H1 (cell line): Measurements from ENCODE around the gene THRB. TPM values are rescaled to one million over a fixed set of nuclear protein-coding genes. Genes with fewer than 3 reads are reported as not detected.

Source experiments
- CTCF ChIA-PET: fragments of 300-600 bp; sonication (Branson Sonifier 250); formaldehyde crosslinking; loops from one replicate; lab custom pipeline; 2021; ENCODE audit not compliant: partially characterized antibody; lab: Charles Lee
- POLR2A ChIA-PET: fragments of 300-600 bp; sonication (Branson Sonifier 250); formaldehyde crosslinking; loops from one replicate; lab custom pipeline; 2021; ENCODE audit warnings: inconsistent platforms; ENCODE audit not compliant: partially characterized antibody; lab: Charles Lee
- DNase-seq, 2 experiments: peaks; one replicate each; pipeline versions ENCODE4 v3.0.0 to v3.0.0-alpha.2; 2010 to 2022; ENCODE audit warnings: low spot score in 2 of 2, low read depth in 1 of 2, mixed read lengths in 1 of 2
- FAIRE-seq: peaks from 2 replicates; lab custom pipeline; 2011; peaks lifted over from hg19 to GRCh38; lab: Jason Lieb, UNC
- H2AFZ ChIP-seq: 2 replicates; pipeline ENCODE4 v1.8.1; 2012; ENCODE audit warnings: low read length, inconsistent platforms
- H2AK5ac ChIP-seq: 2 replicates; pipeline ENCODE4 v1.6.1; 2013; ENCODE audit warnings: low read depth, low read length
- H2BK120ac ChIP-seq: replicated peaks from 2 replicates; pipeline ENCODE3; 2013; ENCODE audit warnings: low read depth, low read length, inconsistent platforms
- H2BK12ac ChIP-seq: 2 replicates; pipeline ENCODE4 v1.6.1; 2013; ENCODE audit warnings: low read depth, low read length
- H2BK15ac ChIP-seq: 2 replicates; pipeline ENCODE4 v1.6.1; 2013; ENCODE audit warnings: low read length
- H2BK20ac ChIP-seq: 2 replicates; pipeline ENCODE4 v1.6.1; 2013; ENCODE audit warnings: low read length
- H2BK5ac ChIP-seq: 2 replicates; pipeline ENCODE4 v1.6.1; 2013; ENCODE audit warnings: low read depth, low read length
- H3K14ac ChIP-seq: 2 replicates; pipeline ENCODE4 v1.6.1; 2013; ENCODE audit warnings: inconsistent platforms; ENCODE audit not compliant: insufficient read length
- H3K18ac ChIP-seq: 2 replicates; pipeline ENCODE4 v1.6.1; 2013; ENCODE audit warnings: low read length; ENCODE audit errors: extremely low read depth
- H3K23ac ChIP-seq: 2 replicates; pipeline ENCODE4 v1.6.1; 2013; ENCODE audit warnings: inconsistent platforms; ENCODE audit not compliant: insufficient read length
- H3K23me2 ChIP-seq: 2 replicates; pipeline ENCODE4 v1.6.1; 2013; ENCODE audit warnings: low read depth, low read length
- H3K27ac ChIP-seq: 2 replicates; pipeline ENCODE4 v1.6.1; 2011; ENCODE audit warnings: low read depth, low read length, inconsistent platforms
- H3K27me3 ChIP-seq, 4 experiments: replicated peaks in 1 of 4; 1 replicate in 1 of 4; 2 replicates in 3 of 4; pipeline versions ENCODE4 v1.6.1 to v1.8.1; 2011 to 2013; ENCODE audit warnings: low read length in 3 of 4, mild to moderate bottlenecking in 3 of 4, inconsistent platforms in 2 of 4, mixed read lengths in 2 of 4, moderate library complexity in 1 of 4; ENCODE audit not compliant: control insufficient read depth in 3 of 4, insufficient read depth in 3 of 4; ENCODE audit errors: extremely low read depth in 1 of 4
- H3K36me3 ChIP-seq, 4 experiments: 2 replicates each; pipeline versions ENCODE4 v1.6.1 to v1.8.1; 2011 to 2013; ENCODE audit warnings: mild to moderate bottlenecking in 4 of 4, low read length in 3 of 4, moderate library complexity in 2 of 4, control low read depth in 1 of 4, inconsistent platforms in 1 of 4; ENCODE audit not compliant: insufficient read depth in 4 of 4, control insufficient read depth in 2 of 4
- H3K4ac ChIP-seq: replicated peaks from 2 replicates; pipeline ENCODE3; 2013; ENCODE audit warnings: low read length, low read depth, mixed read lengths, inconsistent platforms; ENCODE audit not compliant: insufficient read length
- H3K4me1 ChIP-seq, 4 experiments: replicated peaks in 1 of 4; 1 replicate in 1 of 4; 2 replicates in 3 of 4; pipeline versions ENCODE4 v1.6.1 to v1.8.1; 2011 to 2013; ENCODE audit warnings: low read length in 3 of 4, inconsistent platforms in 2 of 4, mixed read lengths in 1 of 4; ENCODE audit not compliant: insufficient read depth in 4 of 4, control insufficient read depth in 3 of 4
- H3K4me2 ChIP-seq, 2 experiments: 2 replicates each; pipeline versions ENCODE4 v1.6.1 to v1.8.1; 2011 to 2013; ENCODE audit warnings: low read depth in 2 of 2, low read length in 2 of 2, control low read depth in 1 of 2, inconsistent platforms in 1 of 2, mild to moderate bottlenecking in 1 of 2; ENCODE audit not compliant: insufficient read depth in 1 of 2
- H3K4me3 ChIP-seq, 4 experiments: fragments of 200-600, 300-600 bp in 1 of 4; sonication (generic), shearing (Covaris generic), sonication (Bioruptor Twin) in 1 of 4; 2 replicates each; pipeline versions ENCODE4 v1.5.1 to v1.8.1; 2011 to 2016; ENCODE audit warnings: low read length in 4 of 4, low read depth in 3 of 4, control low read depth in 2 of 4, inconsistent platforms in 2 of 4, mild to moderate bottlenecking in 2 of 4, mixed read lengths in 1 of 4, moderate library complexity in 1 of 4; ENCODE audit not compliant: insufficient read depth in 2 of 4; ENCODE audit errors: extremely low read depth in 1 of 4
- H3K56ac ChIP-seq: replicated peaks from 2 replicates; pipeline ENCODE3; 2013; ENCODE audit warnings: low read depth, mild to moderate bottlenecking, mixed read lengths, low read length, inconsistent platforms; ENCODE audit not compliant: insufficient read length
- H3K79me1 ChIP-seq: 2 replicates; pipeline ENCODE4 v1.6.1; 2013; ENCODE audit warnings: low read depth, low read length, control low read depth
- H3K79me2 ChIP-seq, 2 experiments: 2 replicates each; pipeline versions ENCODE4 v1.6.1 to v1.8.1; 2012 to 2013; ENCODE audit warnings: low read length in 2 of 2, mild to moderate bottlenecking in 2 of 2, inconsistent platforms in 1 of 2; ENCODE audit not compliant: insufficient read depth in 2 of 2, control insufficient read depth in 1 of 2
- H3K9ac ChIP-seq, 4 experiments: replicated peaks in 1 of 4; 1 replicate in 1 of 4; 2 replicates in 3 of 4; pipeline versions ENCODE4 v1.6.1 to v1.8.1; 2011 to 2013; ENCODE audit warnings: low read depth in 3 of 4, low read length in 3 of 4, control low read depth in 2 of 4, mild to moderate bottlenecking in 2 of 4, moderate library complexity in 2 of 4, inconsistent platforms in 1 of 4; ENCODE audit errors: extremely low read depth in 1 of 4
- H3K9me3 ChIP-seq, 2 experiments: 2 replicates each; pipeline versions ENCODE4 v1.6.1 to v1.8.1; 2012 to 2013; ENCODE audit warnings: mild to moderate bottlenecking in 2 of 2, moderate library complexity in 2 of 2, control low read depth in 1 of 2, inconsistent platforms in 1 of 2, low read depth in 1 of 2, low read length in 1 of 2, mixed read lengths in 1 of 2; ENCODE audit not compliant: insufficient read depth in 2 of 2
- H4K20me1 ChIP-seq, 2 experiments: replicated peaks in 1 of 2; 2 replicates each; pipeline versions ENCODE3 to v1.8.1; 2011 to 2013; ENCODE audit warnings: inconsistent platforms in 2 of 2, low read length in 2 of 2, mild to moderate bottlenecking in 1 of 2; ENCODE audit not compliant: insufficient read depth in 2 of 2, control insufficient read depth in 1 of 2
- H4K5ac ChIP-seq: 2 replicates; pipeline ENCODE4 v1.6.1; 2013; ENCODE audit warnings: low read length, low read depth, mixed read lengths, inconsistent platforms; ENCODE audit not compliant: insufficient read length
- H4K8ac ChIP-seq: 2 replicates; pipeline ENCODE4 v1.8.0; 2013; ENCODE audit warnings: mild to moderate bottlenecking, moderate library complexity, low read length, inconsistent platforms; ENCODE audit not compliant: insufficient read depth; ENCODE audit errors: extremely low read depth
- H4K91ac ChIP-seq: replicated peaks from 2 replicates; pipeline ENCODE3; 2013; ENCODE audit warnings: low read length, mixed read lengths, inconsistent platforms; ENCODE audit not compliant: insufficient read length
- ATF2 ChIP-seq: IDR thresholded peaks from 2 replicates; pipeline ENCODE4 v1.6.1; 2012; ENCODE audit warnings: low read length, inconsistent platforms
- CEBPB ChIP-seq: IDR thresholded peaks from 2 replicates; pipeline ENCODE4 v1.6.1; 2012; ENCODE audit warnings: low read depth, low read length
- CHD2 ChIP-seq: IDR thresholded peaks from 2 replicates; pipeline ENCODE4 v1.6.1; 2012; ENCODE audit warnings: low read length, improper control_type of control experiment
- E2F6 ChIP-seq: IDR thresholded peaks from 2 replicates; pipeline ENCODE4 v1.6.1; 2012; ENCODE audit warnings: inconsistent platforms
- GABPA ChIP-seq: IDR thresholded peaks from 2 replicates; pipeline ENCODE4 v1.6.1; 2011; ENCODE audit warnings: mild to moderate bottlenecking, low read length, moderate library complexity, borderline replicate concordance; ENCODE audit not compliant: insufficient read depth
- KDM1A ChIP-seq: fragments of 200-600, 300-600 bp; sonication (generic); IDR thresholded peaks from 2 replicates; pipeline ENCODE4 v1.7.1; 2016; ENCODE audit warnings: mild to moderate bottlenecking, low read length, borderline replicate concordance
- POU5F1 ChIP-seq: IDR thresholded peaks from 2 replicates; pipeline ENCODE4 v1.6.1; 2011; ENCODE audit warnings: low read depth, mild to moderate bottlenecking, low read length, moderate library complexity
- RFX5 ChIP-seq: IDR thresholded peaks from 2 replicates; pipeline ENCODE4 v1.6.1; 2011; ENCODE audit warnings: low read depth, low read length, improper control_type of control experiment, borderline replicate concordance
- SP2 ChIP-seq: IDR thresholded peaks from 2 replicates; pipeline ENCODE4 v1.6.1; 2012; ENCODE audit warnings: mild to moderate bottlenecking, low read length, inconsistent platforms
- SRF ChIP-seq: IDR thresholded peaks from 2 replicates; pipeline ENCODE4 v1.6.1; 2011; ENCODE audit warnings: mild to moderate bottlenecking, low read depth, low read length, moderate library complexity
- SUZ12 ChIP-seq: fragments of 200-600 bp; sonication (generic); IDR thresholded peaks from 2 replicates; pipeline ENCODE4 v1.6.1; 2012; ENCODE audit warnings: mild to moderate bottlenecking, inconsistent platforms, low read length, moderate library complexity, mixed read lengths
- TBP ChIP-seq: IDR thresholded peaks from 2 replicates; pipeline ENCODE4 v1.6.1; 2011; ENCODE audit warnings: low read depth, low read length, improper control_type of control experiment
- WGBS, 2 experiments: shearing (Covaris generic) in 1 of 2; methylation state at CpG; one replicate each; pipeline versions ENCODE4 v1.1.6 to v1.1.7; 2013 to 2015; ENCODE audit warnings: low lambda C conversion rate in 2 of 2, mixed read lengths in 2 of 2, inconsistent platforms in 1 of 2, low coverage in 1 of 2, missing lambda C conversion rate in 1 of 2; ENCODE audit not compliant: insufficient replicate concordance in 2 of 2, insufficient coverage in 1 of 2, insufficient read length in 1 of 2; ENCODE audit errors: extremely low coverage in 1 of 2, missing lambda C conversion rate in 1 of 2; 5-methylcytosine and 5-hydroxymethylcytosine counted together
- polyA plus RNA-seq, 7 experiments: library from polyadenylated mRNA; depleted of rRNA in 3 of 7; stranded (reverse) in 5 of 7; unstranded in 2 of 7; fragments of >200 nt in 5 of 7; fragments of 200-250 nt in 2 of 7; gene quantifications; 1 replicate in 5 of 7; 2 replicates in 1 of 7; 4 replicates in 1 of 7; pipeline versions ENCODE4 v1.2.1 to v1.2.3, GENCODE V29; 2011 to 2013; ENCODE audit warnings: missing spikeins in 2 of 7, mixed read lengths in 2 of 7
- total RNA-seq: library from RNA; stranded (reverse); fragmentation: NEBNext Ultra II Directional; extraction: Animal tissue kit (Norgen Biotek cat#: 25700); gene quantifications from 2 replicates; pipeline ENCODE4 v1.2.1, GENCODE V29; 2021

Gene THRB
- total and polyA plus RNA-seq, 2 of the 8 experiments (the other 6 are each of a cell fraction or from before 2014, with no cell fraction given): 0.98 to 3.9 TPM

- Histone ChIP-seq H3K9ac (no peak overlapping the region), H2BK120ac (no peak overlapping the region), H3K79me1 (no peaks in the 10 kb centered on the region), H2BK12ac (no peak overlapping the region), H3K27ac (no peak overlapping the region), H3K36me3 (no peaks in the 10 kb centered on the region), H3K14ac (no peak overlapping the region), H3K23me2 (no peaks in the 10 kb centered on the region), H3K79me2 (no peaks in the 10 kb centered on the region), H3K23ac (no peak overlapping the region), H3K4me1 (no peaks in the 10 kb centered on the region), H4K20me1 (no peaks in the 10 kb centered on the region), H3K9me3 (no peaks in the 10 kb centered on the region), H2BK15ac (no peak overlapping the region), H3K4me2 (no peak overlapping the region), H2AFZ (no peak overlapping the region), H3K56ac (no peak overlapping the region), H4K8ac (no peak overlapping the region), H4K91ac (no peak overlapping the region), H3K4me3 (no peak overlapping the region), H3K4ac (no peak overlapping the region), H2BK5ac (no peak overlapping the region), H3K18ac (no peak overlapping the region), H3K27me3 (no peaks in the 10 kb centered on the region), H2AK5ac (no peak overlapping the region), H4K5ac (no peak overlapping the region), H2BK20ac (no peak overlapping the region)
- no peak for FAIRE-seq
- ChIA-PET CTCF (no interaction called here), POLR2A (no interaction called here)
- no peak for DNase-seq
- WGBS, 2 experiments: 86% methylated on average over 3 of the region's 3 CpGs; no CpG with 5 or more reads in 1 of the 2 experiments
- TF ChIP-seq ATF2: no peak
- no peak for TF ChIP-seq CHD2
- no peak for TF ChIP-seq CEBPB
- no peak for TF ChIP-seq RFX5
- TF ChIP-seq TBP: no peak
- no peak for TF ChIP-seq SUZ12
- no peak for TF ChIP-seq KDM1A
- no peak for TF ChIP-seq SP2
- TF ChIP-seq POU5F1: no peak
- no peak for TF ChIP-seq GABPA
- no peak for TF ChIP-seq SRF
- TF ChIP-seq E2F6: no peak
These were observed 206.7 kb downstream of the THRB start for GRCh38 chr3:24287755-24288450.
